GM19452 (cell line): Measurements from ENCODE around the gene BICDL1.

Source experiments
- ATAC-seq: cut with Tn5 transposase; IDR thresholded peaks from one replicate; pipeline ENCODE4 v1.9.1; 2021; ENCODE audit not compliant: unreplicated experiment

The BICDL1 gene

DNA sequence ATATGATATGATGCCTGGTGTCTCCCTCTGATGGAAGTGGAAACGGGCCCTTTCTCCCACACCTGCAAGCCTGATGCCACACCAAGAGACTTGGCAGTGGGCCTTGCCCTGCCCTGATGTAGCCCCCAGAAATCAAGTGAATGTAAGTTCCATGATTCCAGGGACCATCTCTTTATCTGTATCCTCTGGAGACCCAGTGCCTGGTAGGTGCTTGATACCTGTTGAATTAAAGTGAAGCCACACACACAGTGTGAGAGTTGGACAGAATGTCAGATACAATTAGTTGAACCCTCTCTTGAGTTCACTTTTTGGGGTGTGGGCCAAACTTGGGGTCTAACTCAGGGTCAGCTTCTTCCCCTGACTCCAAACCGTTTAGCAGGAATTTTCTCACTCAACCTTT, 132.3 kb downstream of the BICDL1 start:
- no peak for ATAC-seq

DNA sequence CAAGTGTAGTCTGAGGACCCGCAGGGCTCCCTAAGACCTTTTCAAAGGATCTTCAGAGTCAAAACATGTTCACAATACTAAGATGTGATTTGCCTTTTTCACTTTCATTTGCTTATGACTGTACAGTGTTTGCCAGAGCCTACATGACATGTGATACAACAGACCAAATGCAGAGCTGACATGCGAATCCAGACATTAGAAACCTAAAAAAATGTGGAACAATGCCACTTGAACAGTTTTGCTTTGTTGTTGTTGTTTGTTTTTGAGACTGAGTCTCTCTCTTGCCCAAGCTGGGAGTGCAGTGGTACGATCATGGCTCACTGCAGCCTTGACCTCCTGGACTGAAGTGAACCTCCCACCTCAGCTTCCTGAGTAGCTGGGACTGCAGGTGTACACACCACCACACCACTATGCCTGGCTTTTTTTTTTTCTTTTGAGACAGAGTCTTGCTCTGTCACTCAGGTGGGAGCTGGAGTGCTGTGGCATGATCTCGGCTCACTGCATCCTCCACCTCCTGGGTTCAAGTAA, 132.8 kb downstream of the BICDL1 start:
- peak; percentile 41 for ATAC-seq

DNA sequence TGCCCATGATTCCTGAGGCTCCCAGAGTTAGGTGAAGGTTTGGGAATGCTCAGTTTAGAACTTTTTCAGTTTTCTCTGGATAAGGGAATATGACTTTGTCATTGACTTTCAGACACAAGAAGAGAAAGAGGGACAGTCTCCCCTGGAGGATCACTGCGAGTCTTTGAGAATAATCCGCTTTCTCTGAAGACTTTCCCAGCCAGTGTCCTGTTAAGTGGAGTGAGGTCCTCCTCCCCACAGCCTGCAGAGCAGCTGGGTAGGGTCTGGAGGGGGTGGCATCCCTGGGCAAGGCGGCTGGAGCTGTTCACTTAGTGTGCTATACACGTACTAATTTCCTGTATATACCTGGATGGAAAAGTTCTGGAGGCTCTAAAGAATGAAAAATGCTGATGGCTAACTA, 136.0 kb downstream of the BICDL1 start:
- no peak for ATAC-seq

DNA sequence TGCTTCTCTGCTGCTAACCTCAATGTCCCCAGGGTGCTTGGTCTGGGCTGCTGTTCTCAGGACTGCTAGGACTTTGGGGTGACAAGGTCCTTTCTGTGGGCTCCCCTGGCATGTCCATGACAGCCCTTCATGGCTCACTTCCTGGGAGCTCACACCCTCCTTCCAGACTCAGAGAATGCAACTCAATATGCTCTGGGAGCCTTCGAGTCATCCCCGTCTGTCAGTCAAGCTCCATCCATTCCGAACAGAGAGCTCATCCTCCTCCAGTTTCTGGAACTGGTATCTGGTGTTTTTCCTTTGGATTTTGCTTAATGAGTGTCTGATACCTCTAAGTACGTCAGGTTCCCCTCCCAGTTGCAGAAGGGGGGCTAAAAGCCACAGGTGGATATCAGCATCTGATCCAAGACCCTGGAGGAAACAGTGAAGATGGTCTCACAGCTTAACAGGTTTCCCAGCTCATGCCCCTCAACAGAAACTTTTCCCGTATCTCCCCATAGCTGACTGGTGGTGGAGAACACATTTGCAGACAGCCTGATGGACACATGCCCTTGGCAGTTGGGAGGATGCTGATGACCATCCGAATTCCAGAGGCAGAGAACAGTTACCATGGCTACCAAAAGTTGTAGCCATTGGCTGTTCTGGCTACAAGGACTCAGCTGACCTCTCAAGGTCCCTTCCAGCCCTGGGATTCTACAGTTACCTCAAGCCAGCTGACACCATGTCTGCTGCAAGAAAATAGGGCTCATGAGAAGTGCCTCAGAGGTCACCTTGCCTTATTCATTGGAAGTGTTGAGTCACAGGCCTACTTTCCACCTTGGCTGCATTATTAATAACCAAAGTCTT, 137.0 kb downstream of the BICDL1 start:
- ATAC-seq = no peak

DNA sequence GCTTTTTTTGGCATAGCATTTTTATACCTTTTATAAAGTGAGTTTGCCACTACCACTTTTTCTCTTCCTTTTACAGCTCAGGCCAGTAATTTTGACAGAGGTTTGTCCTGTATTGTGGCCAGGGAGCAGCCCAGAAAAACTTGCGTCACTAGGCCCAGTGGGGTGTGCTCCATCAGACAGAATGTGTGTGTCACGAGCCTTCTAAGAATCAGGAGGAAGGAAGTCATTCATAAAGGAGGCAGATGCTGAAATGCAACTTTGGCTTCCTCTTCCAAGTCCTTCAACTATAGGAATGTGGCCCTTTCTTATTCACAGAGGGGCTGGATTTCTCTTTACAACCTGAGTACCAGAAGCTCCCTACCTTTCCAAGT, 137.6 kb downstream of the BICDL1 start:
- ATAC-seq = no peak

DNA sequence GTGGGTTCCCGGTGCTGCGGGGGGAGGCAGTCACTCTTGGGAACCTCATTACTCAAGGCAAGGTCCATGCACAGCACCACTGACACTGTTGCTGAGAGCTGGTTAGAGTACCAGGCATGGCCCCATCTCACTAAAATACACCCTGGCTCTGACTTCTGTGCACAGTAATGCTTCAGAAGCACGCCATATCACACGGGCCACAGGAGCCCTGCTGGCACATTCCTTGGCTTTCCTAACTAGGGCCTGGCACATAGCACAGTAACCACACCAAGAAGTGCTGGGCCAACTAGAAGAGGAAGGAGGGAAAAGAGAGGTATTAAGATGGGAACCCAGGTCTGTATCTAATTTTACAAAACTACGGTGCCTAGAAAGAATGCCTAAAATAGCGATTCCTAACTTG, 141.0 kb downstream of the BICDL1 start:
- ATAC-seq = no peak

DNA sequence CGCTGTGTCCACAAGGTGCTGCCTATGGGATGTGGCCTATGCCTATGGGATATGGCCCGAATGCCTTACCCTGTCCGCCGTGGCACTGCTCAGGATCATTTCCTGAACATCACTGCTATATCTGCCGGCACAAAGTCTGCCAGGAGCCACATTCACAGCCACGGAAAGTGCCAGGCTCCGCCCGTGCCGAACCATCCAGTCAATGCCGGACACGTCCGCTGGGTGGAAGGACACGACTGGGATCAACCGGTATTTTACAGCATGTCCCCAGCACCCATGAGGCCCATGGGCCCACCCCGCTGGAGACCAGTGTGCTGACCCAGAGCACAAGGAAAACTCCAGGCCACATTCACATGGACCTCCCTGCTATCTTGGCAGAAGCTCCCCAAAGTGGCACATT, 142.1 kb downstream of the BICDL1 start:
- ATAC-seq = no peak

DNA sequence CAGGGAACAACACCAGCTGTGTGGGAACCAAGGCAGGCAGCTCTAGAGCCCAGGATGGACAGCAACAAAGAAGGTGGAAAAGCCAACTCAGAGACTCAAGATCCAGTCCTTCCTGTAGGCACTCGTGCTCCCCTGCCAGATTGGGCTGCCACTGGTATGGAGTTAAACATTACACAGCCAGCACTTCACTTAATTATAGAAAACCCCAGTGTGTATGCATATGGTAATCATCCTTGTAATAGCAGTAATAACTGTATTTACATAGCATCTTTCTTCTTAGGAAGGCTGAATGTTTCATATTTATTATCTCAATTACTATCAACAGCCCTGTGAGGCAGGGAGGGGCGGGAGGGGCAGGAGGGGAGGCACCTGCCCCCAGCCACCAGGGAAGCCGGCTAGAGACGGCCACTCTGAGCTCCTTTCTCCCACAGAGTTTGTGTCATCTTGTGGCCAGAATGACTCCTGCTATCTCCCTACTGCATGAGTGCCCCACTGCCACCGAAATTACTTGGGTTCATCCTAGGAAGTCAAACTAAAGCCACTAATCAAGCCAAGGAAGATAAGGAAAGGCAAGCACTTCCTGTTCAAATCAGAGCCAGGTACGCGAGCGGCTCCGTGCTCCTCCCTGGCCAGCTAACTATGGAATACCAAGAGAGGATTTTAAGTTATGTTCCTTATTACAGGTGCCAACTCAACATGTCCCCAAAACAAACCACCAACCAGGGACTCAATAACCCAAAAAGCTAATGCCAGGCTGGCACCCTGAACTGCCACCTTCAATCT, 143.2 kb downstream of the BICDL1 start:
- no peak for ATAC-seq

DNA sequence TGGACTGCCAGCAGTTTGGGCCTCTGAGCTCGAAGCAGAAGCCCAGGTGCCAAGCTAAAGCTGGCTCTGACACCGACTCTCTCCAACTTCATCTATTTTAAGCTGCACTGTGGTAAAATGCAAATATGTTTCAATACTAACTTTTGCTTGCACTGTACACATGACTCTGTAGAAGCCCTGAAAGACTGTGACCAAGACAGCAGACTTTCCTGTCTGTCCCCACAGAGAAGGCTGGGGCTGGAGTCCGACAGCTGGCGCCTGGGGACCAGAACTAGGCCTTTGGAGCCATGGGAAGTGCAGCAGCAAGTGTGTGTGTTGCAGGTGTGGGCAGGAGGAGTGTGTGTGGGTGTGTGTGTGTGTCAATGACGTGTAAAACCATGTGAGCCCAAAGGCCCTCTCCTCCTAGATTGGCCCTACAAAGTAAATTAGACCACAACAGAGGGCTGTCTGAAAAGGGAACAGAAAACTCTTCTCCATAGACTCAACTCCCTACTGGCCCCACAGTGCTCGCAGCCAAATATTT, 143.9 kb downstream of the BICDL1 start:
- peak; percentile 89 for ATAC-seq

DNA sequence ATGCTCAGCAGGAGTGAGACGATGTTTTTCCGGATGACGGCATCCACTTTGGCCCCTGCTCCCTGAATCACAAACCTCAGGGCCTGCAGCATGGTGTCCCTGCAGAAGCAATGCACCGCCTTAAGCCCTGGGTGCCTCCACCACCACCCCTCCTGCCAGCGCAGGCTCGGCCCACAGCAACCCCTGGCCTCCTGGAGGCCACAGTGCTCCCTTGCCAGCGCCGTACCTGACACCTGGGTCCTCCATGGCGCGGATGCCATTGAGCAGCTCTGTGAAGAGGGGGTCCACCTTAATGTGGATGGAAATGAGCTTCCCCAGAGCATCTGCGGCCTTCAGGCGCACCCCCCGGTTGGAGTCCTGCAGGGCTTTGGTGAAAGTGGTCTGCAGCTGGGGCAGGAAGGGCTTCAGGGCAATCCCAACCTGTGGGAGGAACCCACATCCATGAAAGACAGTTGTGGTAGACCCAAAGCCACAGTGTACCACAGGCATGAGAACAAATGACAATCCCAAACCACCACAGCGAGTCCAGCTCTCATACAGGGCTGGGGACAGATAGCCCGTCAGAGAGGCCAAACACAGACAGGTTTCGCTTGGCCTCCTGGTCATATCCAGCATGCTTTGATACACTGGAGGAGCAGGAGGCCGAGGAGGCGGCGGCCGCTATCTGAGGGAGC, 145.4 kb downstream of the BICDL1 start:
- no peak for ATAC-seq

DNA sequence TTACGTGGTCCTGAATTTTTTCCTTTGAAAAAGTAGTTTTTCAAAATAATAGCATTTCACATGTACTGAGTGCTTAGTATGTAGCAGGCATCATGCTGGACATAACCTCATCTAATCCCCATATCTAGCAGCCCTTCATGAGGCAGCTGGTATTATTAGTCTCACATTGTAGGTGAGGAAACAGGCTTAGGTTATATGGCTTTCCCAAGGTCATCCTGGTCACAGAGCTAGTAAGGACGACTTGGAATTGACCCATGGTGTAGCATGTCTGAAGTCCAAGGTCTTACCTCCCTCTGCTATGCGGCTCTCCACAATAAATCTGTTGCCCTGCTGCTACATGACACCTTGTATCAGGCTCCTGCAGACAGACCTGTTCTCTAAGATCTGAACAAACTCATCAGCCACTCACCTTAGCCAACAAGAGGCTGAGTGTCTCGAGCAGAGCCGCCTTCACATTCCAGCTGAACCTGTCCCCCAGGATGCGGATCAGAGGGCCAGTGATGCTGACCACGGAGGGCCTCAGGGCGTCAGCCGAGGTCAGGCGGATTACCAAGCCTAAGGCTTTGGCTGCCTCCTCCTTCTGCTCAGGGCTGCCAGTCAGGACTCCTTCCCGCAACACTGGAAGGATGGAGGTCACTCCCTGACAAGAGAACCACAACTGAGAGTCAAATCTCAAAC, 147.2 kb downstream of the BICDL1 start:
- ATAC-seq = no peak

DNA sequence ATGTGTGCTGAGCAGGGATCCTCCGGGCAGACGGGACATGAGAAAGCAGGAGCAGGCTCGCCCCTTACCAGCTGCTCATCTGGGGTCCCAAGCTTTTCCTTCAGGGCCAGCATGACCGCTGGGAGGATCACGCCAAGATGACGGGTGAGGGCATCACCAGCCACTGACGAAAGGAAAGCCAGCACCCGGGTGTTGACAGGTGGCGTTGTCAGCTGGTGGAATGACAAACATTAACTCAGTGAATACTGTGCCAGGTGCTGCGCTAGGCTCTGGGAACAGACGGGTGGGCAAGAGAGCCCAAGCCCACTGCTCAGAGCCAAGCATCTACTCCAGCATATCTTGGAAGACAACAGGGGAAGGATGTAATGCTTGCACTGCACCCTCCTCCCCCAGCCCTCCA, 148.8 kb downstream of the BICDL1 start:
- no peak for ATAC-seq

DNA sequence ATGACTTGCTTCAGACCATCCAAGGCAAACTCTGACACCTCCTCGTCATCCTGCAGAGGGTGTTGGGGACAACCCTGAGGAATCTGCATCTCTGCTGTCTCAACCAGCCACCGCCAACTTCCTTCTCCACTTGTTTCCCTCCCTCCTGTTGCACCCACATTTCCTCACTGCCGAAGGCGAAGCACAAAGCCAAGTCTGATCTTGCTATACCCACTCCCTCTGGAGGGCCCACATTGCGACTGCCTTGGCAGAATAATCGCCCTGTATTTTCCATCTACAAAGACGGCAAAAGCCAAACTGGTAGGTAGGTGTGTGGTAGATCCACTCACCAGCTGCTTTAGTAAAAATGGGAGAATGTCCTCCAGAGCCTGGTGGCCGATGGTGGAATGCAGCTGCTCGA, 149.3 kb downstream of the BICDL1 start:
- no peak for ATAC-seq

DNA sequence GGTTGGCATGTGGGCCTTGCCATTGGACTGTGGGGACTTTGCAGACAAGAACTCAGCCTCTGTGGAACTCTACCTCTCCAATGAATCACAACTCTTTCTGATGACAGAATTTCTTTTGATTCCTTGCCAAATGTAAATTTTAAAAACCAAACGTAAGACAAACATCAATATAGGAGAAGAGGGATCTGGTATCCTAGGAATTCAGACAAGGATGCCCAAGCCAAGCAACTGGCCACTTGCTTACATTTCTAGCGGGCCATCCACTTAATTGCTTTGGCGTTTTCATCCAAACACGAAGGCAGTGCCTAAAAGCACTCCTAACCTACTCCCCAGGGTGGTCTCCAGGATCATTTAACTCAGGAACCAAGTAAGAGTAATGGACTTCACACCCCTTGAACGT, 150.9 kb downstream of the BICDL1 start:
- no peak for ATAC-seq

DNA sequence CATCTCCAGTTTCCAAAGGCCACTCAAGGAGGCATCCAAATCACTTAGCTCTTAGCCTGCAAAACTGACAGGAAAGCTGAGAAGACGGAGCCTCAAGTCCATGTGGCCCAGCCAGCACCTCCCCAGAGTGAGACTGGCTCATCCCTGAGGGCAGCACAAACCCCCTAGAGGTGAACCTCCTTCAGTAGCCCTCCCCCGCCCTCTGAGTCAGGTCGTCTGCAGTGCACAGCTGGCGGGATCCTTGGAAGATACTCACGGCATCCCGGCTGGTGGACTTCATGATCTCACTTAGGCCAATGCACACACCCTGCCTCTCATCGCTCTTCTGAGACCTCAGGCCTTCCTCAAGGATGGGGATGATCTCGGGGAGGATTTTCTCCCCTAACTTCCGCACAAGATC, 151.6 kb downstream of the BICDL1 start:
- no peak for ATAC-seq

DNA sequence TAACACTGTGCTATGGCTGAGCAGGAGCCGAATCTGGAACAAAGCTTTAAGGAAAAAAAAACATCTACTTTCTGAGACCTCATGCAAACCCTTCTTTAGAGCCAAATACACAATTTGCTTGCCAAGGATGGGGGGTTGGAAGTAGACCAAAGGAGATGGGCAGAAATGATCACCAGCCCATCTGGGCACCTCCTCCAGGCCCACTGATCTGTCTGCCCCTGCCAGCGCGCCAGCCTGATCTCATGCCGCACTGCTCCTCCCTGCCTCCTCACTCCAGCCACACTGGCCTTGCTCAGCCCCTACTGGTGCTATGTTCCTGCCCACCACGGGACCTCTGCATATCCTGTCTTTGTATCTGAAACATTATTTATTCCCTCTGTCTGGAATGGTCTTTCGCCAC, 152.3 kb downstream of the BICDL1 start:
- no peak for ATAC-seq

DNA sequence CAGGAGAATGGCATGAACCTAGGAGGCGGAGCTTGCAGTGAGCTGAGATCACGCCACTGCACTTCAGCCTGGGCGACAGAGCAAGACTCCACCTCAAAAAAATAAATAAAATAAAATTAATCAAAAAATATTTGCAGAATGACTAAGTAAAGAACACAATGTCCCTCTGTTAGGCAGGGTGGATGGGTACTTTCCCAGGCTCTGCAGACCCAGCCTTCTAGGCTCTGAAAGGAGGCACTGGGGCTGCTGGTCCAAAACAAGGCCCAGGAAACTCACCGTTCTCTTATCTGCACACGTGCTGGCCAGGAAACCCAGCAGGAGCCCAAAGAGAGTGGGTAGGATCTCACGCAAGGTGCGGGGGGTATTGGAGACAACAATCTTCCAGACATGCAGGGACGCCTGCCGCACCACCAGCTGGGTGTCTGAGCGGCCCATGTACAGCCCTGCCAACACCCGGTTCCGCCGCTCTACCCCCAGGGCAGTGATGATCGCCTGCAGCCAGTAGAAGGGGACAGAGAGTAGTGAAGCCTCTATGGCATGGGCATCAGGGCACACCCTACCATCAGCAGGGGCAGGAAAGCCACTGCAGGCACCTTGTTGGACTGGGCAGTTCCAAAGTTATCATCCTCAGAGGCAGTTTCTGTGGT, 153.3 kb downstream of the BICDL1 start:
- ATAC-seq = no peak
